Heart left ventricle (tissue), 13 donors: Measurements from ENCODE around the gene COL27A1.

ENCODE experiments used
- POLR2A ChIP-seq, 2 donors: fragments of 450-650 bp; IDR thresholded peaks; one replicate each; pipeline ENCODE4 v1.6.1; 2017; ENCODE audit warnings: antibody characterized with exemption in 2 of 2, mild to moderate bottlenecking in 2 of 2, moderate library complexity in 2 of 2
- TF ChIP-seq, protein P1 (sequence below), 12 donors: fragments of 200-600 bp; sonication (generic) in 4 of 12; IDR thresholded peaks; one replicate each; pipeline versions ENCODE4 v1.5.0 to v1.8.0; 2018 to 2022; ENCODE audit warnings: antibody characterized with exemption in 12 of 12, mild to moderate bottlenecking in 5 of 12
- donor health status: ischemic (EF 13 %, LVEDD 7.1; RV severe dilation, severe dysfunction).
- donor health status: DM: no; HTN: yes; CAD: no.
- donor health status: DM: no; HTN: no; CAD: no.
- donor health status: ischemic (EF 25% LVEDD 6.9; RV normal size, moderate dysfunction).
- donor health status: ischemic (EF 25% LVEDD 5.7; RV mildly dilated, moderate dysfunction).
- donor health status: ischemic (EF 35%, LVEDD 5.7; RV mildly dilated, moderate dysfunction).
- donor health status: nonischemic (EF 11% LVEDD 7.7; RV severe dilation, severe dysfunction).
- donor health status: DM: yes; HTN: yes; CAD: no.
- donor health status: PGD.
- donor health status: ischemic (EF 29% LVEDD 5.4; RV normal size, mild dysfunction).
- donor health status: nonischemic (EF 23%, LVEDD 6.1; RV moderate dilation, normal function).

DNA sequence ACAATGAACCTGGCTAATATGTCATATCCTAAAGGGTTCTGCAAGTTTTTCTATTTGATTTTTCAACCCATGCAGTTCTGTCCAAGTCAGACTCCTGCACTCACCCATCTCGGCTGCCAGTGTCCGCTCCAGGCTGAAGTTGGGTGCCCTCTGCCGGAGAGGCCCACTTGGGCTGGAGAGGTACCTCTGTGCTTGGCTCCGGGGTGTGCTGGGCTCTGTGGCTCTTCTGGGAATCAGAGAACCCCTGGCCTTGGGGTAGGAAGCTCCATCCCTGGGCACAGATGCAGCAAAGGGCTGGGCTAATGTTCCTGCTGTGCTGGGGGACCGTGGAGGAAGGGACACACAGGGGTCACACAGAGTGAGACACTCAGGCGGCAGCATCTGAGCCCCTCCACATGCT lies 200.5 kb downstream of the COL27A1 start:
- TF ChIP-seq, protein P1, sequence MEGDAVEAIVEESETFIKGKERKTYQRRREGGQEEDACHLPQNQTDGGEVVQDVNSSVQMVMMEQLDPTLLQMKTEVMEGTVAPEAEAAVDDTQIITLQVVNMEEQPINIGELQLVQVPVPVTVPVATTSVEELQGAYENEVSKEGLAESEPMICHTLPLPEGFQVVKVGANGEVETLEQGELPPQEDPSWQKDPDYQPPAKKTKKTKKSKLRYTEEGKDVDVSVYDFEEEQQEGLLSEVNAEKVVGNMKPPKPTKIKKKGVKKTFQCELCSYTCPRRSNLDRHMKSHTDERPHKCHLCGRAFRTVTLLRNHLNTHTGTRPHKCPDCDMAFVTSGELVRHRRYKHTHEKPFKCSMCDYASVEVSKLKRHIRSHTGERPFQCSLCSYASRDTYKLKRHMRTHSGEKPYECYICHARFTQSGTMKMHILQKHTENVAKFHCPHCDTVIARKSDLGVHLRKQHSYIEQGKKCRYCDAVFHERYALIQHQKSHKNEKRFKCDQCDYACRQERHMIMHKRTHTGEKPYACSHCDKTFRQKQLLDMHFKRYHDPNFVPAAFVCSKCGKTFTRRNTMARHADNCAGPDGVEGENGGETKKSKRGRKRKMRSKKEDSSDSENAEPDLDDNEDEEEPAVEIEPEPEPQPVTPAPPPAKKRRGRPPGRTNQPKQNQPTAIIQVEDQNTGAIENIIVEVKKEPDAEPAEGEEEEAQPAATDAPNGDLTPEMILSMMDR (IDR thresholded peaks at IDR 0.05): no peak
- no peak for TF ChIP-seq POLR2A (IDR thresholded peaks at IDR 0.05)
